ENCODE data around the gene LCE1D.

LCE1D gene

GRCh38 chr1:152796421-152796820 lies at the start of gene LCE1D:
Gene LCE1D (plus strand): TSS chr1:152796721. CDS start chr1:152797795, 1,074 bp downstream.
- no peak for DNase-seq

GRCh38 chr1:152747831-152748230 lies 48.7 kb upstream of the LCE1D start:
- no peak for DNase-seq

DNA sequence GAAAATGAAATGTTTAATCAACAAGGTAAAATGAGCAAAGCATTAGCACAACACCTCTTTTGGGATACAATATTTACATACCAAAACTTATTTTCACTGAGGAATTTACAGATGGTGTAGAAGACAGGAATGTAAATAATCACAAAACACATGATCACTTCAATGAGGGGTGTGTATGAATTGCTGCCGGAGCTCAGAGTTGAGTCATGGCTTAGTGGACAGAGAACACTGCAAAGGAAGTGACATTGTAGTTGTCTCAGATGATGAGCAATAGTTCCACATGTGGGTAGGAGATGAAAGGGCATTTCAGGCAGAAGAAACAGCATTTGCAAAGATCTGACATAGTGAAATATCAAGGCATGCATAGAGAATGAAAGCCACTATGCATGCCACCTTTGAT lies 44.3 kb upstream of the LCE1D start:
- no peak for DNase-seq

DNA sequence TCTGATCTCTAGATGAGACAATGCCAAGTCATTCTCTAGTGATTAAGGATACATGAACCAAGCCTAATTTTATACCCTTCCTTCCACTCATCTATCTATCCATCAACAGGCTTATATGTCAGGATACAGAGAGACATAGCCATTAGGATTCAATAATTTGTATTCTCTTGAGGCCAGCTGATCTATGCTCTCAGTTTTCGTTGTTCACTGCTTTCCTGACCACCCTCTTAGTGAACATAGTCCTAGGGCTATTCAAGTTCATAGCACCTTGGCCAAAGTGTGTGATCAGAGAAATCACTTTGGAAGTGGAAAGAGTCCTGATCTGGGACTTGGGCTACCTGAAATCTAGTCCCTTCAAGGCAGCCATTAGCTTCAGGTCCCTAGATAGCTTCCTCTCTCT lies 42.9 kb upstream of the LCE1D start:
- no peak for DNase-seq

DNA sequence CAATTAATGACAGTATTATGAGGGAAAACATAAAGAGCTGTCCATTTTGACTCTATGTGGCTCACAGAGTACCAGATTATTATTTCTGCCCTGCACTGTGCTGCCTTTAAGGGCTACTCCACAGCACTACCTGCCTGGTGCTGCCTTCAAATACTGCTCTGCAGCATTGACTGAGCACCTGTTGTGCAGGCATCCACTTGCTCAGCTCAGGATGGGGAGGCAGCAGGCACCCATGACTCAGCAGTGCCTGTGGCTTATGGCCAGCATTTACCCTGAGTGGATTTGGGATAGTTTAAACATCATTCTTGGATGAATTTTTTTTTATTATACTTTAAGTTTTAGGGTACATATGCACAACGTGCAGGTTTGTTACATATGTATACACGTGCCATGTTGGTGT lies 39.6 kb upstream of the LCE1D start:
- DNase-seq = no peak

GRCh38 chr1:152757747-152758146 lies 38.8 kb upstream of the LCE1D start, which contains the start of gene KPRP:
Gene KPRP (plus strand): TSS chr1:152758025. CDS start chr1:152759589, 1,564 bp downstream.
- DNase-seq = no peak

- DNase-seq = no peak
These were observed 37.9 kb upstream of the LCE1D start for GRCh38 chr1:152758636-152759035.

- DNase-seq = no peak
These were observed 36.9 kb upstream of the LCE1D start for GRCh38 chr1:152759453-152760173.

- DNase-seq = no peak
These were observed 35.9 kb upstream of the LCE1D start for GRCh38 chr1:152760551-152761190.

- DNase-seq = no peak
These were observed 34.8 kb upstream of the LCE1D start for GRCh38 chr1:152761609-152762213.

GRCh38 chr1:152768847-152769533 lies 27.5 kb upstream of the LCE1D start:
- no peak for DNase-seq

- DNase-seq = no peak
These were observed 26.1 kb upstream of the LCE1D start for GRCh38 chr1:152770411-152770810.

- DNase-seq = no peak
These were observed 21.6 kb upstream of the LCE1D start, which contains the start of gene LCE1F for GRCh38 chr1:152774875-152775274. Gene LCE1F (plus strand): TSS chr1:152775140. CDS start chr1:152776372, 1,232 bp downstream.

DNA sequence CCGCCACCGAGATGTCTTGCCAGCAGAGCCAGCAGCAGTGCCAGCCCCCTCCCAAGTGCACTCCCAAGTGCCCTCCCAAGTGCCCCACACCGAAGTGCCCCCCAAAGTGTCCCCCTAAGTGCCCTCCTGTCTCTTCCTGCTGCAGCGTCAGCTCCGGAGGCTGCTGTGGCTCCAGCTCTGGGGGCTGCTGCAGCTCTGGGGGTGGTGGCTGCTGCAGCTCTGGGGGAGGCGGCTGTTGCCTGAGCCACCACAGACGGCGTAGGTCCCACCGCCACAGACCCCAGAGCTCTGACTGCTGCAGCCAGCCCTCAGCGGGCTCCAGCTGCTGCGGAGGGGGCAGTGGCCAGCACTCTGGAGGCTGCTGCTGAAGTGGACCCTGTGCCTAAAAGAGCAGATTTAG lies 20.2 kb upstream of the LCE1D start:
- no peak for DNase-seq

DNA sequence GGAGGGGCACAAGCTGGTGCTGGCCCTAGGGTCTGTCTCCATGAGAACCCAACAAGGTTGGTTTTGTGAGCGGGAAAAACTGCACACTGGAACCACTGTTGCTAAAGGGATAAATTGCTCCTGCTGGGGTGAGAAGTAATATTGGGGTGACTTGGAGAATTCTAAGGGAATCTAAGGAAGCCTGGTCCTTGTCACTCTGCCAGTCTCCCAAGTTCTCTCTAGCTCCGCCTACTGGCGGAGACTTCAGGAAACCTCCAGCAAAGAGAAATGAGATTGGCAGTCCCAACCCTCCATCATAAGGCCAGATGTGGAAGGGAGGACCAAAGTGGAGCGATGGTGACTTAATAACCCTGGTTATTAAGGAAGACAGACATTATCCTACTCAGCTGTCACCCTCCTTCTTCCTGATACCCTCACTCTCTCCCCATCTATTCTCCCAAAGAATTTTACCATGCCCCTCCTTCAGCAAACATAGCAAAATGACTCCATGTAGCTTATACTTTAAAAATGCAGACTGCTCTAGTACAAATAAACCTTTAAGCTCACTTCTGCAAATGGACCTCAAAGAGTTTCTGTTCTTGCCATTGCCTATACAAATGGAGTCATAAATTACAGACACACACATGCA lies 18.9 kb upstream of the LCE1D start:
- peak; percentile 2 for DNase-seq

- no peak for DNase-seq
These were observed 13.4 kb upstream of the LCE1D start for GRCh38 chr1:152783095-152783494.

DNA sequence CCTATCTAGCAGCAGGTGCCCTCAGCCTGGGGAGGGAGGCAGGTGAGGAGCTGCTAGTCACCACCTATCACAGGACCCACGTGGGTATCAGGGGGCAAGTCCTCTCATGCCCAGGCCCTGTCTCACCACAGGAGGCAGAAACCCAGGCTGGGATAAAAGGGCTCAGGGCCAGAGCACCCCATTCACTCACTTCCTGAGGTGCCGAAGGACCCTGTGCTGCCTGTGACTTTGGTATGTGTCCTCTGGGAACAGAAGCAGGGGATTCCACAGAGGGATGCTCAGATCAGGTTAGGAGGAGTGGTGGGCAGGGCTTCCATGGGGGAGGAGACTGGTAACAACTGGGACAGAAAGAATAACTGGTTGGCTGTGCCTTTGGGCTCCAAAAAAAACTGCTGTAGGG lies 10.4 kb upstream of the LCE1D start, which contains the start of gene LCE1E:
LCE1E (plus strand) TSS at position 181 of the 400 bp plus-strand sequence. CDS start 1,043 bp downstream, outside the sequence.
- DNase-seq = peak; percentile 15

GRCh38 chr1:152795686-152796085 lies 835 bp upstream of the LCE1D start:
- DNase-seq = no peak

GRCh38 chr1:152801333-152801732 lies 4.8 kb downstream of the LCE1D start:
- no peak for DNase-seq

- DNase-seq = no peak
These were observed 10.1 kb downstream of the LCE1D start, which contains the start of gene LCE1C for GRCh38 chr1:152806576-152806975. Gene LCE1C (minus strand): TSS chr1:152806651. CDS start chr1:152805478, 1,173 bp downstream.

DNA sequence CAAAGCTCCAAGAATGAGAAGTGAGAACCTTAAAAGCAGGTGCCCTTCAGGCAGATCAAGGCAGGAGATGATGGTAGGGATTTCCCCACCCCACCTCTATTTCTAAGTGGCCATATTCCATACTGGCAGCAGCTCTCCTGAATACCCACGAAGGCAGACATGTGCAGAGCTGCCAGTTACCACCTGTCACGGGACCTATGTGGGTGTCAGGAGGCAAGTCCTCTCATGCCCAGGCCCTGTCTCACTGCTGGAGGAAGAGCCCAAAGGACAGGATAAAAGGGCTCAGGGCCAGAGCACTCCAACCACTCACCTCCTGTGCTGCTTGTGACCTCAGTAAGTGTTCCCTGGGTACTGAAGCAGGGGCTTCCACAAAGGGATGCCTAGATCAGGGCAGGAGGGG lies 14.5 kb downstream of the LCE1D start:
- DNase-seq = no peak

DNA sequence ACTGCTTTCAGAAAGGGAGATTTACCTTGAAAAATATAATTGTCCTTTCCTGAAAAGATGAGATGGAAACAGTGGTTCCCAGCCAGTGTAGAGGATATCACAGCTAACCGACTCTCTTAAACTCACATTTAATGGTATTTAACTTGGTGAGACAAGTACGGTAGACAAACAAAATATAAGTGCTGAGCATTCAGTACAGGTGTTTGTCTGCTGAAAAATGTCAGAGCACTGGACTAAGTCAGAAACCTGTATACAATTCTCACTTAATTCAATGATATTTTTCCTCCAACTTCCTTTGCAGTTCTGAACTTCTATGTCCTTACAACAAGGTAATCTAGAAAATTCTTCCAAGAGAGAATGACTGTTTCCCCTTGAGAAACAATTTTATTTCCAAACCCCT lies 15.2 kb downstream of the LCE1D start, which contains the start of gene LCE1B:
LCE1B (plus strand) TSS at position 301 of the 400 bp plus-strand sequence. CDS start 476 bp downstream, outside the sequence.
- DNase-seq = no peak
